ENCODE data around the gene EFTUD2. TPM values are rescaled to one million over a fixed set of nuclear protein-coding genes. Genes with fewer than 3 reads are reported as not detected.

The EFTUD2 gene
- total and polyA plus RNA-seq, 7 experiments from 2014 or later = 53.1 to 157 (median 106) TPM

GRCh38 chr17:44862278-44862914 is 36.8 kb downstream of the EFTUD2 start:
- H3K9me3 ChIP-seq (ENCODE audit: control insufficient read depth in 2 of 3, low read length in 3 of 3) = no peaks in the 10 kb centered on the region
- no peaks in the 10 kb centered on the region for H3K27me3 ChIP-seq (ENCODE audit: control insufficient read depth in 2 of 2, insufficient read depth in 2 of 2, low read length in 2 of 2)
- intact Hi-C loops (cut with micrococcal nuclease) = no loop called here
- Mint-ChIP-seq H3K4me1 (no peaks in the 10 kb centered on the region), H3K9me3 (no peaks in the 10 kb centered on the region), H3K36me3 (peaks cover 13 to 33% (median 20%) of the 10 kb centered on the region in 5 donors), H3K27me3 (no peaks in the 10 kb centered on the region), H3K4me3 (no peak overlapping the region), H3K27ac (peak overlapping the region in 1 of 9 donors; percentile 30)
- H3K36me3 ChIP-seq (ENCODE audit: control insufficient read depth in 2 of 3, insufficient read depth in 3 of 3, low read length in 3 of 3) = peaks cover 17 to 87% (median 47%) of the 10 kb centered on the region in 3 experiments
- no peak overlapping the region for H3K4me3 ChIP-seq (ENCODE audit: low read length)
- POLR2A ChIA-PET = interaction anchor here (0.8 kb wide), 1 partner anchor 14 kb away, joined by 3 read pairs; no protein-coding TSS in a partner anchor
- DNase-seq = no peak
- CTCF ChIA-PET = interaction anchor here (0.7 to 10.7 kb wide), 2 partner anchors 84 to 311 kb away, joined by 3 to 146 read pairs; no protein-coding TSS in a partner anchor
- H3K27ac ChIP-seq (ENCODE audit: low read depth, low read length) = no peak overlapping the region
- no peaks in the 10 kb centered on the region for H3K4me1 ChIP-seq (ENCODE audit: control insufficient read depth in 2 of 2, insufficient read depth in 2 of 2, low read length in 2 of 2)
- ATAC-seq = no peak

DNA sequence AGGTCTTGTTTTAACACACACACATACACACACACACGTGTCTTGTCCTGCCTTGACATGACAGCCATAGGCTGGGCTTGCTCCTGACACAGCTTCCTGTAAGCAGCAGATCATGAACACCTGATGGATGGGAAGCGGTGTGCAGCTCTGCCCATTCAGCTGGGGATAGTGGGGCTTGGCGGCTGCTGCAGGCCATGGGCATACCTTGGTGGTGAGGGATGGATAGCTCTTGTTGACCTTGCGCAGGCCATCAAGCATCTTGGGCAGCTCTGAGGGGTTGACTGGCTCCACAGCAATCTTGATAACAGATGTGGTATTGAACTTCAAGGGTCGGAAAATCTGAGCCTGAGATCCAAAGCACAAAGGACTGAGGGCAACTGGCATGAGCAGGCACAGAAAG is 39.5 kb downstream of the EFTUD2 start:
- H3K36me3 ChIP-seq (ENCODE audit: control insufficient read depth in 2 of 3, insufficient read depth in 3 of 3, low read length in 3 of 3) = peaks cover 19 to 96% (median 49%) of the 10 kb centered on the region in 3 experiments
- no peak for DNase-seq
- no peaks in the 10 kb centered on the region for H3K27me3 ChIP-seq (ENCODE audit: control insufficient read depth in 2 of 2, insufficient read depth in 2 of 2, low read length in 2 of 2)
- intact Hi-C loops (cut with micrococcal nuclease) = no loop called here
- ChIA-PET POLR2A (no interaction called here), CTCF (interaction anchor here (0.7 kb wide), 1 partner anchor 9 kb away, joined by 3 read pairs; no protein-coding TSS in a partner anchor)
- H3K9me3 ChIP-seq (ENCODE audit: control insufficient read depth in 2 of 3, low read length in 3 of 3) = no peaks in the 10 kb centered on the region
- peaks cover 22 to 45% (median 30%) of the 10 kb centered on the region in 5 donors for H3K36me3 Mint-ChIP-seq
- H3K27ac Mint-ChIP-seq = peak overlapping the region in 1 of 9 donors; percentile 49
- H3K4me3 ChIP-seq (ENCODE audit: low read length) = no peak overlapping the region
- H3K27ac ChIP-seq (ENCODE audit: low read depth, low read length) = no peak overlapping the region
- no peak for ATAC-seq
- H3K4me1 Mint-ChIP-seq = no peaks in the 10 kb centered on the region
- no peaks in the 10 kb centered on the region for H3K4me1 ChIP-seq (ENCODE audit: control insufficient read depth in 2 of 2, insufficient read depth in 2 of 2, low read length in 2 of 2)
- H3K4me3 Mint-ChIP-seq = no peak overlapping the region
- H3K27me3 Mint-ChIP-seq = no peaks in the 10 kb centered on the region
- H3K9me3 Mint-ChIP-seq = no peaks in the 10 kb centered on the region

DNA sequence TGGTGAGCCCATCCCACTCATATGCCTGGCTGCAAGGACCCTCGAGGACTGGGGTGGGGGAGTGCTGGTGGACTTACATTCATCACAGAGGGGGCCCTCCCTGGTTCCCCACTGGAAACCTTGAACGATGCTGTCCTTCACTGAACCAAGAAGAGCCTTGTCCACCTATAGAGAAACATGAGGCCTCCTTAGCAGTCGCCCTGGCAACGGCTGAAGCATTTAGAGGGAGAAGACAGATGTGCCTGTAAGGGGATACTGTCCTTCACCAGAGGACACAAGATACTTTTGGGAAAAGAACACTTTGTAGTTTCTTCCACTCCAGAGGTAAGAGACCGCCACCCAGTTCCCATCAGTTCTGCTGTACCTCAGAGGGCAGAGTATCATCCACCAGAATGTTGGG is 45.1 kb downstream of the EFTUD2 start:
- no peak overlapping the region for H3K27ac ChIP-seq (ENCODE audit: low read depth, low read length)
- no peak overlapping the region for H3K4me3 Mint-ChIP-seq
- H3K9me3 ChIP-seq (ENCODE audit: control insufficient read depth in 2 of 3, low read length in 3 of 3) = no peaks in the 10 kb centered on the region
- no peaks in the 10 kb centered on the region for H3K9me3 Mint-ChIP-seq
- DNase-seq (no peak), ATAC-seq (no peak)
- H3K4me3 ChIP-seq (ENCODE audit: low read length) = no peak overlapping the region
- no peaks in the 10 kb centered on the region for H3K27me3 ChIP-seq (ENCODE audit: control insufficient read depth in 2 of 2, insufficient read depth in 2 of 2, low read length in 2 of 2)
- peaks cover 9 to 91% (median 14%) of the 10 kb centered on the region in 3 experiments for H3K36me3 ChIP-seq (ENCODE audit: control insufficient read depth in 2 of 3, insufficient read depth in 3 of 3, low read length in 3 of 3)
- H3K4me1 Mint-ChIP-seq = no peaks in the 10 kb centered on the region
- H3K36me3 Mint-ChIP-seq = peaks cover 20 to 48% (median 29%) of the 10 kb centered on the region in 5 donors
- H3K27me3 Mint-ChIP-seq = no peaks in the 10 kb centered on the region
- ChIA-PET CTCF (no interaction called here), POLR2A (no interaction called here)
- no peak overlapping the region for H3K27ac Mint-ChIP-seq
- intact Hi-C loops (cut with micrococcal nuclease) = no loop called here
- no peaks in the 10 kb centered on the region for H3K4me1 ChIP-seq (ENCODE audit: control insufficient read depth in 2 of 2, insufficient read depth in 2 of 2, low read length in 2 of 2)

DNA sequence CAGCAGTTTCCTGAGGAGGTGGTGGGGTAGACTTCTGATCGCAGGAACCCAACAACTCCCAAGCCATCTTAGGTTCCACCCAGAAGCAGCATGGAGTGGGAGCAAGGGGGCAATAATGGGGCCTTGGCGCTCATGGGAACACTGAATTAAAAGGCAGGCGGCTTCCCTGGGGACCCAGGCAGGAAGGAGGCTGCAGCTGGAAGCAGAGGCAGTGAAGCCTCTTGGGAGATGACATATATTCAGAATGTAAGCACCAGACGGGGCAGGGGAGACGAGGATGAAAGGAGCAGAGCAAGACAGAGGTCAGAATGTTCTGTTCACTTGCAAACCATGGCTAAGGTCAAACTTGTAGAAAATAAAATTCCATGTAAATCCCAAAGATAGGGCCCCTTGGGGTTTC is 48.6 kb downstream of the EFTUD2 start:
- Histone ChIP-seq H3K4me3 (ENCODE audit: low read length) (no peak overlapping the region), H3K27ac (ENCODE audit: low read depth, low read length) (no peak overlapping the region), H3K36me3 (ENCODE audit: control insufficient read depth in 2 of 3, insufficient read depth in 3 of 3, low read length in 3 of 3) (peaks cover 4 to 56% (median 8%) of the 10 kb centered on the region in 3 experiments), H3K27me3 (ENCODE audit: control insufficient read depth in 2 of 2, insufficient read depth in 2 of 2, low read length in 2 of 2) (no peaks in the 10 kb centered on the region), H3K4me1 (ENCODE audit: control insufficient read depth in 2 of 2, insufficient read depth in 2 of 2, low read length in 2 of 2) (no peaks in the 10 kb centered on the region), H3K9me3 (ENCODE audit: control insufficient read depth in 2 of 3, low read length in 3 of 3) (no peaks in the 10 kb centered on the region)
- DNase-seq (no peak), ATAC-seq (no peak)
- no peak overlapping the region for H3K4me3 Mint-ChIP-seq
- H3K9me3 Mint-ChIP-seq = no peaks in the 10 kb centered on the region
- intact Hi-C loops (cut with micrococcal nuclease) = no loop called here
- peaks cover 14 to 34% (median 22%) of the 10 kb centered on the region in 5 donors for H3K36me3 Mint-ChIP-seq
- no peaks in the 10 kb centered on the region for H3K27me3 Mint-ChIP-seq
- peak overlapping the region in 1 of 9 donors; percentile 33 for H3K27ac Mint-ChIP-seq
- H3K4me1 Mint-ChIP-seq = peaks cover 0 to 2% (median 0%) of the 10 kb centered on the region in 7 donors
- ChIA-PET POLR2A (no interaction called here), CTCF (no interaction called here)

DNA sequence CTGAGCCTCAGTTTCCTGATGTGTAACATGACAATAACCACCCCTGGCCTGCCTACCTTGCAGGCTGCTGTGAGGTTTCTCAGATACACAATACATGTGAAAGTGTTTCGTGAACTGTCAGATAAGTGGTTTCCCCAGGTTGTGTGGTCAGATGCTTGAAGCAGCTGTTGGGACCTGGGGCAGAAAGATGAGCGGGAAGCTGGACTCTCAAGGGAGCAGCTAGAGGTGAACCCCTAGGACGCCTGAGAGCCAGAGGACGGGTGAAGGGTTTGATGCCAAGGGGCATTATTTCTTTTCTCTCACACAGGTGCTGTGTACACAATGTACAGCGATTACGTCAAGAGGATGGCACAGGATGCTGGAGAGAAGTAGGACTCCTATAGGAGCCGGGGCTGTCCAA is 49.2 kb downstream of the EFTUD2 start:
- Mint-ChIP-seq H3K27me3 (no peaks in the 10 kb centered on the region), H3K36me3 (peaks cover 14 to 33% (median 22%) of the 10 kb centered on the region in 5 donors), H3K27ac (peak overlapping the region in 2 of 9 donors; percentile 33 to 43), H3K4me3 (no peak overlapping the region), H3K4me1 (peaks cover 0 to 2% (median 0%) of the 10 kb centered on the region in 7 donors), H3K9me3 (no peaks in the 10 kb centered on the region)
- CTCF ChIA-PET = no interaction called here
- Histone ChIP-seq H3K4me1 (ENCODE audit: control insufficient read depth in 2 of 2, insufficient read depth in 2 of 2, low read length in 2 of 2) (no peaks in the 10 kb centered on the region), H3K9me3 (ENCODE audit: control insufficient read depth in 2 of 3, low read length in 3 of 3) (no peaks in the 10 kb centered on the region), H3K4me3 (ENCODE audit: low read length) (no peak overlapping the region), H3K27me3 (ENCODE audit: control insufficient read depth in 2 of 2, insufficient read depth in 2 of 2, low read length in 2 of 2) (no peaks in the 10 kb centered on the region), H3K27ac (ENCODE audit: low read depth, low read length) (no peak overlapping the region), H3K36me3 (ENCODE audit: control insufficient read depth in 2 of 3, insufficient read depth in 3 of 3, low read length in 3 of 3) (peaks cover 4 to 50% (median 8%) of the 10 kb centered on the region in 3 experiments)
- POLR2A ChIA-PET = no interaction called here
- ATAC-seq (no peak), DNase-seq (no peak)
- intact Hi-C loops (cut with micrococcal nuclease) = no loop called here

DNA sequence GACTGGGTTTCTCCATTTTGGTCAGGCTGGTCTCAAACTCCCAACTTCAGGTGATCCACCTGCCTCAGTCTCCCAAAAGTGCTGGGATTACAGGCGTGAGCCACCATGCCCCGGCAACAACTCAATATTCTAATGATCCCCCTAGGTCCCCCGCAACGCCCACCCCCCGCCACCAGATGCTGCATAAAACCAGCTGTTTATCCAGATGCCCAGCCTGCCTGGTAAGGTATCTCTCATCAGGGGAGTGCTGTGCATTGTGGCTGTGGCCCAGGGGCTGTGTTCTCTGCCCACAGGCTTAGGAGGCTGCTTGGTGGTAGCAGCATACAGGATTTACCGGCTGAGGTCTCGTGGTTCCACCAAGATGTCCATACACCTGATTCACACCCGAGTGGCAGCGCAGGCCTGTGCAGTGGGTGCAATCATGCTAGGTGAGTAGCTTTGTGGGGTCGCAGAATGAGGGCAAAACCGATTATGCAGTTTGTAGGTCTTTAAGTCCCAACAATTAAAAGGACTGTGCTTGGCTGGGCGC is 50.2 kb downstream of the EFTUD2 start:
- ChIA-PET POLR2A (interaction anchor here (1.1 kb wide), 1 partner anchor 13 kb away, joined by 3 read pairs; no protein-coding TSS in a partner anchor), CTCF (no interaction called here)
- H3K4me1 ChIP-seq (ENCODE audit: control insufficient read depth in 2 of 2, insufficient read depth in 2 of 2, low read length in 2 of 2) = no peaks in the 10 kb centered on the region
- H3K36me3 ChIP-seq (ENCODE audit: control insufficient read depth in 2 of 3, insufficient read depth in 3 of 3, low read length in 3 of 3) = peaks cover 0 to 40% (median 0%) of the 10 kb centered on the region in 3 experiments
- Mint-ChIP-seq H3K4me1 (peaks cover 0 to 2% (median 0%) of the 10 kb centered on the region in 7 donors), H3K4me3 (no peak overlapping the region), H3K36me3 (peaks cover 7 to 25% (median 15%) of the 10 kb centered on the region in 5 donors), H3K27ac (peak overlapping the region in 1 of 9 donors; percentile 38), H3K9me3 (no peaks in the 10 kb centered on the region), H3K27me3 (no peaks in the 10 kb centered on the region)
- H3K27me3 ChIP-seq (ENCODE audit: control insufficient read depth in 2 of 2, insufficient read depth in 2 of 2, low read length in 2 of 2) = no peaks in the 10 kb centered on the region
- no peaks in the 10 kb centered on the region for H3K9me3 ChIP-seq (ENCODE audit: control insufficient read depth in 2 of 3, low read length in 3 of 3)
- no peak for ATAC-seq
- DNase-seq = no peak
- intact Hi-C loops (cut with micrococcal nuclease) = no loop called here
- no peak overlapping the region for H3K4me3 ChIP-seq (ENCODE audit: low read length)
- no peak overlapping the region for H3K27ac ChIP-seq (ENCODE audit: low read depth, low read length)

Measured in naive thymus-derived CD4-positive, alpha-beta T cell (primary cell).